Body of pancreas (tissue), 4 donors: ENCODE data around the gene AGMO.

Experiments
- CTCF ChIP-seq, 7 experiments: fragments of 450-650 bp in 4 of 7; fragments of 200-600 bp in 3 of 7; sonication (generic) in 3 of 7; IDR thresholded peaks; one replicate each; pipeline ENCODE4 v1.5.1; 2016 to 2019; ENCODE audit warnings: antibody characterized with exemption in 7 of 7
- POLR2A ChIP-seq, 3 donors: fragments of 450-650 bp; IDR thresholded peaks; one replicate each; pipeline ENCODE4 v1.6.1; 2016; ENCODE audit warnings: antibody characterized with exemption in 3 of 3, mild to moderate bottlenecking in 2 of 3

GRCh38 chr7:15323550-15323949 is 238.3 kb downstream of the AGMO start:
- TF ChIP-seq CTCF (IDR thresholded peaks at IDR 0.05) (no peak), POLR2A (IDR thresholded peaks at IDR 0.05) (no peak)
